Measurements from ENCODE around the gene SORCS2. TPM values are rescaled to one million over a fixed set of nuclear protein-coding genes. Genes with fewer than 3 reads are reported as not detected.

Gene SORCS2
- total RNA-seq, 1 experiment from 2014 or later: 4.1 TPM

DNA sequence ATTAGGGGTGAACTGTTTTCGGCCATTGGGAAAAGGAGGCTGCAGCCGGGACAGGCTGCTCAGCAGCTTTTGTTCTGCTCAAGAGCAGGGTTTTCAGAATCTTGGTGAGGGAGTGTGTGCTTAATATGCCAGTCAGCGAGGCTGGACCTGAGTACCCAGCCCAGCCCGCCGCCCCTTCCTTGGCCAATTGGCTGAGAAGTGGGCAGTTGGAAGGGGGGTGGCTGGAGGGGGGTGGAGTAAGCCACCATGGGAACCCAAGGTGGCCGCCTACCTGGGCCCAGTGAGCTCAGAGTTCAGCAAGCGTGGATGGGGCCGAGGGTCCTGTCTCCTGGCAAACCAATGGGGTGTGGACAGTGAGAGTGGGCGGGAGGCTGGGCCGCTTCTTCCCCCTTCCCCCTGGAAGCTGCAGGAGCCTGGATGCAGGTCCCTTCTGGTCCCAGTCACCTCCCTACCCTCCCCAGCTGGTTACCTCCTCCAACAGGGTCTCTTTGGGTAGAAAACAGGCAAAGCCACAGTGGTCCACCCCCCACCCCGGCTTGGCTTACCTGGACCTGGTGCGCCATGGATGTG is 52.5 kb downstream of the SORCS2 start:
- H4K20me1 ChIP-seq (ENCODE audit: low read length): no peaks in the 10 kb centered on the region
- CTCF ChIA-PET: no interaction called here

GRCh38 chr4:7247521-7247920 is 55.2 kb downstream of the SORCS2 start:
- ATAC-seq (peak; percentile 54), DNase-seq (no peak)
- Histone ChIP-seq H3K27ac (ENCODE audit: low read length) (no peak overlapping the region), H3F3A (ENCODE audit: low read length, unreplicated experiment) (no peaks in the 10 kb centered on the region), H2AFZ (ENCODE audit: low read length) (no peak overlapping the region), H4K20me1 (ENCODE audit: low read length) (no peaks in the 10 kb centered on the region), H3K36me3 (ENCODE audit: low read depth, low read length) (no peaks in the 10 kb centered on the region), H3K9ac (ENCODE audit: low read length) (no peak overlapping the region), H3K27me3 (ENCODE audit: low read length) (no peaks in the 10 kb centered on the region), H3K9me3 (ENCODE audit: low read length) (no peaks in the 10 kb centered on the region), H3K4me3 (ENCODE audit: low read length) (no peak overlapping the region), H3K9me2 (replicated peaks; ENCODE audit: low read length) (no peaks in the 10 kb centered on the region), H3K4me1 (ENCODE audit: insufficient read depth, low read length) (no peaks in the 10 kb centered on the region), H3K79me2 (ENCODE audit: low read length) (no peaks in the 10 kb centered on the region), H3K4me2 (ENCODE audit: low read length) (no peak overlapping the region)
- intact Hi-C loops (cut with micrococcal nuclease): no loop called here
- CTCF ChIA-PET: no interaction called here
- BruUV-seq (replicated peaks): no TSS peak
- POLR2A ChIA-PET (ENCODE audit: unreplicated experiment): no interaction called here
- TF ChIP-seq, protein P1, sequence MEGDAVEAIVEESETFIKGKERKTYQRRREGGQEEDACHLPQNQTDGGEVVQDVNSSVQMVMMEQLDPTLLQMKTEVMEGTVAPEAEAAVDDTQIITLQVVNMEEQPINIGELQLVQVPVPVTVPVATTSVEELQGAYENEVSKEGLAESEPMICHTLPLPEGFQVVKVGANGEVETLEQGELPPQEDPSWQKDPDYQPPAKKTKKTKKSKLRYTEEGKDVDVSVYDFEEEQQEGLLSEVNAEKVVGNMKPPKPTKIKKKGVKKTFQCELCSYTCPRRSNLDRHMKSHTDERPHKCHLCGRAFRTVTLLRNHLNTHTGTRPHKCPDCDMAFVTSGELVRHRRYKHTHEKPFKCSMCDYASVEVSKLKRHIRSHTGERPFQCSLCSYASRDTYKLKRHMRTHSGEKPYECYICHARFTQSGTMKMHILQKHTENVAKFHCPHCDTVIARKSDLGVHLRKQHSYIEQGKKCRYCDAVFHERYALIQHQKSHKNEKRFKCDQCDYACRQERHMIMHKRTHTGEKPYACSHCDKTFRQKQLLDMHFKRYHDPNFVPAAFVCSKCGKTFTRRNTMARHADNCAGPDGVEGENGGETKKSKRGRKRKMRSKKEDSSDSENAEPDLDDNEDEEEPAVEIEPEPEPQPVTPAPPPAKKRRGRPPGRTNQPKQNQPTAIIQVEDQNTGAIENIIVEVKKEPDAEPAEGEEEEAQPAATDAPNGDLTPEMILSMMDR (conservative IDR thresholded peaks at IDR 0.05; ENCODE audit: low read depth, low read length): no peak
- TF ChIP-seq EZH2 (IDR thresholded peaks at IDR 0.05; ENCODE audit: low read length, unreplicated experiment) (no peak), EZH2phosphoT487 (IDR thresholded peaks at IDR 0.05; ENCODE audit: borderline replicate concordance, low read length) (no peak)

More for the DNA sequence above, 52.5 kb downstream of the SORCS2 start:
- H3K36me3 ChIP-seq (ENCODE audit: low read depth, low read length): no peaks in the 10 kb centered on the region
- no peak overlapping the region for H3K9ac ChIP-seq (ENCODE audit: low read length)
- no peak overlapping the region for H3K4me3 ChIP-seq (ENCODE audit: low read length)
- no TSS peak for BruUV-seq (replicated peaks)
- DNase-seq: no peak
- H3K27me3 ChIP-seq (ENCODE audit: low read length): no peaks in the 10 kb centered on the region
- no peak overlapping the region for H2AFZ ChIP-seq (ENCODE audit: low read length)
- H3F3A ChIP-seq (ENCODE audit: low read length, unreplicated experiment): no peaks in the 10 kb centered on the region
- intact Hi-C loops (cut with micrococcal nuclease): no loop called here
- no peak overlapping the region for H3K4me2 ChIP-seq (ENCODE audit: low read length)
- no peak for ATAC-seq
- H3K27ac ChIP-seq (ENCODE audit: low read length): no peak overlapping the region
- no peaks in the 10 kb centered on the region for H3K9me2 ChIP-seq (replicated peaks; ENCODE audit: low read length)
- H3K9me3 ChIP-seq (ENCODE audit: low read length): no peaks in the 10 kb centered on the region
- POLR2A ChIA-PET (ENCODE audit: unreplicated experiment): no interaction called here
- no peaks in the 10 kb centered on the region for H3K4me1 ChIP-seq (ENCODE audit: insufficient read depth, low read length)
- H3K79me2 ChIP-seq (ENCODE audit: low read length): no peaks in the 10 kb centered on the region
- no peak for TF ChIP-seq EZH2phosphoT487 (IDR thresholded peaks at IDR 0.05; ENCODE audit: borderline replicate concordance, low read length)
- no peak for TF ChIP-seq EZH2 (IDR thresholded peaks at IDR 0.05; ENCODE audit: low read length, unreplicated experiment)
- TF ChIP-seq, protein P1 (conservative IDR thresholded peaks at IDR 0.05; ENCODE audit: low read depth, low read length): no peak

GRCh38 chr4:7247946-7248345 is 55.6 kb downstream of the SORCS2 start:
- ChIA-PET CTCF (no interaction called here), POLR2A (ENCODE audit: unreplicated experiment) (no interaction called here)
- Histone ChIP-seq H3K4me2 (ENCODE audit: low read length) (no peak overlapping the region), H3K4me1 (ENCODE audit: insufficient read depth, low read length) (no peaks in the 10 kb centered on the region), H3K9ac (ENCODE audit: low read length) (no peak overlapping the region), H3K79me2 (ENCODE audit: low read length) (no peaks in the 10 kb centered on the region), H4K20me1 (ENCODE audit: low read length) (no peaks in the 10 kb centered on the region), H3K27ac (ENCODE audit: low read length) (no peak overlapping the region), H3F3A (ENCODE audit: low read length, unreplicated experiment) (no peaks in the 10 kb centered on the region), H3K27me3 (ENCODE audit: low read length) (no peaks in the 10 kb centered on the region), H2AFZ (ENCODE audit: low read length) (no peak overlapping the region), H3K9me3 (ENCODE audit: low read length) (no peaks in the 10 kb centered on the region), H3K9me2 (replicated peaks; ENCODE audit: low read length) (no peaks in the 10 kb centered on the region), H3K36me3 (ENCODE audit: low read depth, low read length) (no peaks in the 10 kb centered on the region), H3K4me3 (ENCODE audit: low read length) (no peak overlapping the region)
- TF ChIP-seq EZH2 (IDR thresholded peaks at IDR 0.05; ENCODE audit: low read length, unreplicated experiment) (no peak), EZH2phosphoT487 (IDR thresholded peaks at IDR 0.05; ENCODE audit: borderline replicate concordance, low read length) (no peak)
- TF ChIP-seq, protein P1 (conservative IDR thresholded peaks at IDR 0.05; ENCODE audit: low read depth, low read length): no peak
- intact Hi-C loops (cut with micrococcal nuclease): no loop called here
- no TSS peak for BruUV-seq (replicated peaks)
- no peak for DNase-seq
- ATAC-seq: no peak

All from PC-3 (cell line).